ENCODE data around the gene SHB.

GRCh38 chr9:38108326-38108725 lies 39.3 kb upstream of the SHB start:
- TF ChIP-seq ZNF24 (tag by site-specific recombination; IDR thresholded peaks at IDR 0.05) = no peak
- no peak for TF ChIP-seq ATF2 (tag by site-specific recombination; IDR thresholded peaks at IDR 0.05; ENCODE audit: low read depth)
- TF ChIP-seq PRDM1 (tag by site-specific recombination; IDR thresholded peaks at IDR 0.05) = no peak
- TF ChIP-seq CTCF (tag by site-specific recombination; IDR thresholded peaks at IDR 0.05) = no peak
- TF ChIP-seq FEZF1 (tag by site-specific recombination; IDR thresholded peaks at IDR 0.05) = no peak
- no peak for TF ChIP-seq SP2 (tag by site-specific recombination; IDR thresholded peaks at IDR 0.05)
- no peak for TF ChIP-seq ZBTB20 (tag by site-specific recombination; IDR thresholded peaks at IDR 0.05)
- TF ChIP-seq ZNF350 (tag by site-specific recombination; IDR thresholded peaks at IDR 0.05) = no peak
- TF ChIP-seq ZNF645 (tag by site-specific recombination; IDR thresholded peaks at IDR 0.05) = no peak
- no peak for TF ChIP-seq REST (tag by site-specific recombination; IDR thresholded peaks at IDR 0.05)
